K562 (cell line): ENCODE data around the gene SYMPK. TPM values are rescaled to one million over a fixed set of nuclear protein-coding genes. Genes with fewer than 3 reads are reported as not detected.

Experiments used
- CBFA2T3 ChIP-seq: fragments of 450-650 bp; IDR thresholded peaks from 2 replicates; pipeline ENCODE4 v1.6.1; 2017
- CREM ChIP-seq: IDR thresholded peaks from 2 replicates; pipeline ENCODE4 v1.6.1; 2014; ENCODE audit warnings: antibody characterized with exemption, low read depth
- ERF ChIP-seq: fragments of 450-650 bp; formaldehyde crosslinking; IDR thresholded peaks from 2 replicates; pipeline ENCODE4 v1.4.0; 2020; ENCODE audit warnings: mild to moderate bottlenecking, mixed read lengths
- EZH2 ChIP-seq: IDR thresholded peaks from 2 replicates; pipeline ENCODE4 v1.6.1; 2012; ENCODE audit warnings: low read depth, mild to moderate bottlenecking, inconsistent platforms, low read length, borderline replicate concordance
- MIER1 ChIP-seq: fragments of 450-650 bp; IDR thresholded peaks from 2 replicates; pipeline ENCODE4 v1.6.1; 2016; ENCODE audit warnings: antibody characterized with exemption, mild to moderate bottlenecking, low read depth
- NCOA1 ChIP-seq: fragments of 450-650 bp; IDR thresholded peaks from 2 replicates; pipeline ENCODE4 v1.6.1; 2016; ENCODE audit warnings: low read depth
- NR2C1 ChIP-seq, 2 experiments: fragments of 450-650 bp; IDR thresholded peaks; 2 replicates each; pipeline ENCODE4 v1.6.1; 2017; ENCODE audit warnings: mild to moderate bottlenecking in 2 of 2, antibody characterized with exemption in 1 of 2, inconsistent platforms in 1 of 2, missing compliant biosample characterization in 1 of 2, missing genetic modification characterization in 1 of 2
- NRF1 ChIP-seq, 2 experiments: fragments of 450-650 bp; IDR thresholded peaks in 1 of 2; conservative IDR thresholded peaks in 1 of 2; 2 replicates each; pipeline ENCODE4 v1.6.1; 2014; ENCODE audit warnings: mild to moderate bottlenecking in 2 of 2
- SMAD1 ChIP-seq: fragments of 150-350 bp; IDR thresholded peaks from 2 replicates; pipeline ENCODE4 v1.6.1; 2014; ENCODE audit warnings: low read length, low read depth; ENCODE audit not compliant: partially characterized antibody
- SRSF9 ChIP-seq: fragments of 200-400 bp; formaldehyde crosslinking; IDR thresholded peaks from 2 replicates; pipeline ENCODE4 v1.6.1; 2017; ENCODE audit warnings: low read depth, low read length, borderline replicate concordance
- SUPT5H ChIP-seq: fragments of 450-650 bp; IDR thresholded peaks from 2 replicates; pipeline ENCODE4 v1.6.1; 2016
- ZKSCAN1 ChIP-seq: fragments of 150-350 bp; IDR thresholded peaks from 2 replicates; pipeline ENCODE4 v1.6.1; 2016; ENCODE audit warnings: low read depth, low read length
- ZNF174 ChIP-seq: fragments of 250-450 bp; sonication (Bioruptor Pico); IDR thresholded peaks from 2 replicates; pipeline ENCODE4 v1.4.0; 2020; ENCODE audit warnings: mild to moderate bottlenecking
- ZNF431 ChIP-seq: sonication (generic); formaldehyde crosslinking; IDR thresholded peaks from 2 replicates; pipeline ENCODE4 v1.8.0; 2022; ENCODE audit warnings: mild to moderate bottlenecking, missing genetic modification reagents
- polyA plus RNA-seq, 8 experiments: library from polyadenylated mRNA; depleted of rRNA in 4 of 8; stranded (reverse) in 5 of 8; unstranded in 3 of 8; fragments of >200 nt; fragmentation: Nextera tagmentation in 2 of 8; fragmentation: Illumina TruSeq in 1 of 8; extraction: Ambion mirVana in 2 of 8; extraction: Trizol in 1 of 8; gene quantifications; 2 replicates each; pipeline versions ENCODE4 v1.2.1 to v1.2.3, GENCODE V29; 2011 to 2014; ENCODE audit warnings: inconsistent platforms in 1 of 8, missing spikeins in 1 of 8
- total RNA-seq, 7 experiments: library from RNA; depleted of rRNA in 6 of 7; stranded (reverse); fragments of >200 nt in 6 of 7; fragmentation: Illumina TruSeq in 2 of 7; extraction: Trizol in 2 of 7; gene quantifications; 2 replicates each; pipeline versions ENCODE4 v1.2.1 to v1.2.3, GENCODE V29; 2011 to 2021; ENCODE audit warnings: low replicate concordance in 1 of 7
- TF ChIP-seq, protein P1 (sequence below): fragments of 450-650 bp; IDR thresholded peaks from 2 replicates; pipeline ENCODE4 v1.6.1; 2016; ENCODE audit warnings: mild to moderate bottlenecking
- TF ChIP-seq, protein P2 (sequence below), 2 experiments: fragments of 450-650 bp in 1 of 2; sonication (generic) in 1 of 2; formaldehyde crosslinking in 1 of 2; IDR thresholded peaks in 1 of 2; conservative IDR thresholded peaks in 1 of 2; 2 replicates each; pipeline versions ENCODE4 v1.6.1 to v1.8.1; 2016 to 2023; ENCODE audit warnings: mild to moderate bottlenecking in 2 of 2, moderate library complexity in 2 of 2, inconsistent platforms in 1 of 2, missing genetic modification reagents in 1 of 2
- TF ChIP-seq, protein P3 (sequence below): sonication (generic); formaldehyde crosslinking; IDR thresholded peaks from 2 replicates; pipeline ENCODE4 v1.8.0; 2022; ENCODE audit warnings: missing genetic modification reagents, mild to moderate bottlenecking, borderline replicate concordance
- TF ChIP-seq, protein P4 (sequence below): fragments of 450-650 bp; IDR thresholded peaks from 2 replicates; pipeline ENCODE4 v1.6.1; 2017; ENCODE audit warnings: antibody characterized with exemption, mild to moderate bottlenecking

Gene SYMPK
- total and polyA plus RNA-seq, 9 of the 15 experiments (the other 6 are each of a cell fraction or from before 2014, with no cell fraction given): 0.73 to 95.5 (median 58.4) TPM

DNA sequence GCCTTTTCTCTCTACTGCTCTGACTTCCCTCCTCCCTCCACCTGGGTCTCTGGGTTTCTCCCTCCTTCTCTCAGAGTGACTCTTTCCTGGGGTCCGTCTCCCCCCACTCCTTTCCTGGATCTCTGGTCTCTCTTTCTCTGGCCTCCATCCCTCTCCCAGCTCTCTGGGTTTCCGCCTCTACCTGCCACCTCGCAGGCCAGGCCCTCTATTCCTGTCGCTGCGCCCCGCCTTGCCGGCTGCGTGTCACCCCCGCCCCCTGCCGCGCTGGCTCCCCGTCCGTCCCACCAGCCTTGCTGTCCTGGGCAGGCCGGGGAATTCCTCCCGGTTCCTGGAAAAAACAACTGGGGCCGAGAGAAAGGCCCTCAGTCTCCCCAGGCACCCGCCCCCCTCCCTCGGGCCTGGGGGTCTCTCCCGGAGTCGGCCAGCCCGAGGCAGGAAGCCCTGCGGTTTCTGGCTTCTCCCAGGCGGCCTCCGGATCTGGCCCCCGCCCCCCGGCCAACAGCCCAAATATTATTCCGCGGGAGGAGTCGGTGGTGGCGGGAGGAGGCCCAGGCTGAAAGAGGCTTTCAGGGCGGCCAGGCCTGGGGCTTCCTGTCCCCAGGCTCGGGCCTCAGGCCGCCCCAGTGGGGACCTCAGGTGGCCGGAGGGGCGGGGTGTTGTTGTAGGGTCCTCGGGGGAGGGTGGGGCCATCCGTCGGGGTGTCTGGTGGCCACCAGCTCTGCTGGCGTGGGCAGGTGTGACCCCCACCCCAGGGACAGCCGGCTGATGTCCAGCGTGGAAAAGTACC is 13.7 kb upstream of the SYMPK start (continued):
- TF ChIP-seq ZKSCAN1: no peak
- TF ChIP-seq, protein P1, sequence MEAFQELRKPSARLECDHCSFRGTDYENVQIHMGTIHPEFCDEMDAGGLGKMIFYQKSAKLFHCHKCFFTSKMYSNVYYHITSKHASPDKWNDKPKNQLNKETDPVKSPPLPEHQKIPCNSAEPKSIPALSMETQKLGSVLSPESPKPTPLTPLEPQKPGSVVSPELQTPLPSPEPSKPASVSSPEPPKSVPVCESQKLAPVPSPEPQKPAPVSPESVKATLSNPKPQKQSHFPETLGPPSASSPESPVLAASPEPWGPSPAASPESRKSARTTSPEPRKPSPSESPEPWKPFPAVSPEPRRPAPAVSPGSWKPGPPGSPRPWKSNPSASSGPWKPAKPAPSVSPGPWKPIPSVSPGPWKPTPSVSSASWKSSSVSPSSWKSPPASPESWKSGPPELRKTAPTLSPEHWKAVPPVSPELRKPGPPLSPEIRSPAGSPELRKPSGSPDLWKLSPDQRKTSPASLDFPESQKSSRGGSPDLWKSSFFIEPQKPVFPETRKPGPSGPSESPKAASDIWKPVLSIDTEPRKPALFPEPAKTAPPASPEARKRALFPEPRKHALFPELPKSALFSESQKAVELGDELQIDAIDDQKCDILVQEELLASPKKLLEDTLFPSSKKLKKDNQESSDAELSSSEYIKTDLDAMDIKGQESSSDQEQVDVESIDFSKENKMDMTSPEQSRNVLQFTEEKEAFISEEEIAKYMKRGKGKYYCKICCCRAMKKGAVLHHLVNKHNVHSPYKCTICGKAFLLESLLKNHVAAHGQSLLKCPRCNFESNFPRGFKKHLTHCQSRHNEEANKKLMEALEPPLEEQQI: no peak
- TF ChIP-seq, protein P2, sequence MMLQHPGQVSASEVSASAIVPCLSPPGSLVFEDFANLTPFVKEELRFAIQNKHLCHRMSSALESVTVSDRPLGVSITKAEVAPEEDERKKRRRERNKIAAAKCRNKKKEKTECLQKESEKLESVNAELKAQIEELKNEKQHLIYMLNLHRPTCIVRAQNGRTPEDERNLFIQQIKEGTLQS (IDR thresholded peaks at IDR 0.05): no peak
- TF ChIP-seq, protein P2 (CRISPR knock-in tag; conservative IDR thresholded peaks at IDR 0.05): no peak
- no peak for TF ChIP-seq ERF (CRISPR knock-in tag)
- no peak for TF ChIP-seq NR2C1 (IDR thresholded peaks at IDR 0.05)
- no peak for TF ChIP-seq NR2C1 (tag; IDR thresholded peaks at IDR 0.05)
- peak; percentile 66 for TF ChIP-seq SUPT5H
- TF ChIP-seq ZNF174: no peak
- TF ChIP-seq NCOA1: peak; percentile 53; the same call in 1 of the 2 replicates
- TF ChIP-seq, protein P3, sequence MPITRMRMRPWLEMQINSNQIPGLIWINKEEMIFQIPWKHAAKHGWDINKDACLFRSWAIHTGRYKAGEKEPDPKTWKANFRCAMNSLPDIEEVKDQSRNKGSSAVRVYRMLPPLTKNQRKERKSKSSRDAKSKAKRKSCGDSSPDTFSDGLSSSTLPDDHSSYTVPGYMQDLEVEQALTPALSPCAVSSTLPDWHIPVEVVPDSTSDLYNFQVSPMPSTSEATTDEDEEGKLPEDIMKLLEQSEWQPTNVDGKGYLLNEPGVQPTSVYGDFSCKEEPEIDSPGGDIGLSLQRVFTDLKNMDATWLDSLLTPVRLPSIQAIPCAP (CRISPR knock-in tag): no peak
- no peak for TF ChIP-seq MIER1
- no peak for TF ChIP-seq EZH2
- TF ChIP-seq, protein P4, sequence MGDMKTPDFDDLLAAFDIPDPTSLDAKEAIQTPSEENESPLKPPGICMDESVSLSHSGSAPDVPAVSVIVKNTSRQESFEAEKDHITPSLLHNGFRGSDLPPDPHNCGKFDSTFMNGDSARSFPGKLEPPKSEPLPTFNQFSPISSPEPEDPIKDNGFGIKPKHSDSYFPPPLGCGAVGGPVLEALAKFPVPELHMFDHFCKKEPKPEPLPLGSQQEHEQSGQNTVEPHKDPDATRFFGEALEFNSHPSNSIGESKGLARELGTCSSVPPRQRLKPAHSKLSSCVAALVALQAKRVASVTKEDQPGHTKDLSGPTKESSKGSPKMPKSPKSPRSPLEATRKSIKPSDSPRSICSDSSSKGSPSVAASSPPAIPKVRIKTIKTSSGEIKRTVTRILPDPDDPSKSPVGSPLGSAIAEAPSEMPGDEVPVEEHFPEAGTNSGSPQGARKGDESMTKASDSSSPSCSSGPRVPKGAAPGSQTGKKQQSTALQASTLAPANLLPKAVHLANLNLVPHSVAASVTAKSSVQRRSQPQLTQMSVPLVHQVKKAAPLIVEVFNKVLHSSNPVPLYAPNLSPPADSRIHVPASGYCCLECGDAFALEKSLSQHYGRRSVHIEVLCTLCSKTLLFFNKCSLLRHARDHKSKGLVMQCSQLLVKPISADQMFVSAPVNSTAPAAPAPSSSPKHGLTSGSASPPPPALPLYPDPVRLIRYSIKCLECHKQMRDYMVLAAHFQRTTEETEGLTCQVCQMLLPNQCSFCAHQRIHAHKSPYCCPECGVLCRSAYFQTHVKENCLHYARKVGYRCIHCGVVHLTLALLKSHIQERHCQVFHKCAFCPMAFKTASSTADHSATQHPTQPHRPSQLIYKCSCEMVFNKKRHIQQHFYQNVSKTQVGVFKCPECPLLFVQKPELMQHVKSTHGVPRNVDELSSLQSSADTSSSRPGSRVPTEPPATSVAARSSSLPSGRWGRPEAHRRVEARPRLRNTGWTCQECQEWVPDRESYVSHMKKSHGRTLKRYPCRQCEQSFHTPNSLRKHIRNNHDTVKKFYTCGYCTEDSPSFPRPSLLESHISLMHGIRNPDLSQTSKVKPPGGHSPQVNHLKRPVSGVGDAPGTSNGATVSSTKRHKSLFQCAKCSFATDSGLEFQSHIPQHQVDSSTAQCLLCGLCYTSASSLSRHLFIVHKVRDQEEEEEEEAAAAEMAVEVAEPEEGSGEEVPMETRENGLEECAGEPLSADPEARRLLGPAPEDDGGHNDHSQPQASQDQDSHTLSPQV: peak; percentile 73; the same call in 1 of the 2 replicates
- no peak for TF ChIP-seq ZNF431 (CRISPR knock-in tag)
- no peak for TF ChIP-seq SMAD1
- peak in 1 of 2 experiments; percentile 58; a peak in 3 of 4 replicates for TF ChIP-seq NRF1 (conservative IDR thresholded peaks at IDR 0.05 in 1 of 2, IDR thresholded peaks at IDR 0.05 in 1 of 2)
- TF ChIP-seq CBFA2T3: no peak
- no peak for TF ChIP-seq SRSF9
- peak; percentile 52 for TF ChIP-seq CREM
